SK-N-SH (cell line): ENCODE measurements around the gene SYNPR. TPM values are rescaled to one million over a fixed set of nuclear protein-coding genes. Genes with fewer than 3 reads are reported as not detected.

Source experiments
- CTCF ChIA-PET: fragments of 300-600, 350-600 bp; formaldehyde crosslinking; extraction: SDS; loops from one replicate; lab custom pipeline; 2021; lab: Yijun Ruan, JAX
- POLR2A ChIA-PET: fragments of 350-600 bp; sonication (Branson Sonifier 250); formaldehyde crosslinking; extraction: SDS; loops from one replicate; lab custom pipeline; 2020; ENCODE audit warnings: antibody characterized with exemption, inconsistent platforms; lab: Yijun Ruan, JAX
- DNase-seq: peaks from one replicate; pipeline ENCODE4 v3.0.0; 2012
- H2AFZ ChIP-seq: fragments of 200-600 bp; sonication (generic); 2 replicates; pipeline ENCODE4 v1.8.1; 2016; ENCODE audit warnings: antibody characterized with exemption, mild to moderate bottlenecking, low read depth
- H3F3A ChIP-seq: fragments of 200-600 bp; sonication (generic); replicated peaks from 2 replicates; pipeline ENCODE3; 2016; ENCODE audit warnings: antibody characterized with exemption, mild to moderate bottlenecking; ENCODE audit not compliant: insufficient read depth
- H3K27ac ChIP-seq, 2 experiments: fragments of 200-500 bp in 1 of 2; fragments of 200-600 bp in 1 of 2; sonication (Bioruptor generic) in 1 of 2; sonication (generic), shearing (Covaris generic) in 1 of 2; 2 replicates each; pipeline versions ENCODE4 v1.5.1 to v1.6.1; 2014 to 2016; ENCODE audit warnings: low read depth in 2 of 2, inconsistent platforms in 1 of 2, low read length in 1 of 2, mild to moderate bottlenecking in 1 of 2, mixed read lengths in 1 of 2
- H3K27me3 ChIP-seq: fragments of 200-600 bp; sonication (generic), shearing (Covaris generic); 2 replicates; pipeline ENCODE4 v1.6.1; 2016; ENCODE audit warnings: mixed run types; ENCODE audit not compliant: insufficient read depth
- H3K36me3 ChIP-seq, 2 experiments: fragments of 200-500 bp in 1 of 2; fragments of 200-600 bp in 1 of 2; sonication (Bioruptor generic) in 1 of 2; sonication (generic) in 1 of 2; replicated peaks in 1 of 2; 2 replicates each; pipeline versions ENCODE3 to v1.5.1; 2014 to 2016; ENCODE audit warnings: low read length in 1 of 2, mild to moderate bottlenecking in 1 of 2; ENCODE audit not compliant: insufficient read depth in 2 of 2, control insufficient read depth in 1 of 2
- H3K4me1 ChIP-seq, 2 experiments: fragments of 200-500 bp in 1 of 2; fragments of 200-600 bp in 1 of 2; sonication (Bioruptor generic) in 1 of 2; sonication (generic), shearing (Covaris generic) in 1 of 2; 2 replicates each; pipeline versions ENCODE4 v1.5.1 to v1.6.1; 2014 to 2016; ENCODE audit warnings: low read depth in 1 of 2, low read length in 1 of 2, mixed run types in 1 of 2; ENCODE audit not compliant: insufficient read depth in 2 of 2, control insufficient read depth in 1 of 2
- H3K4me2 ChIP-seq: fragments of 200-600 bp; sonication (generic), shearing (Covaris generic); 2 replicates; pipeline ENCODE4 v1.6.1; 2017; ENCODE audit warnings: mixed run types
- H3K4me3 ChIP-seq, 2 experiments: fragments of 200-500 bp in 1 of 2; fragments of 200-600 bp in 1 of 2; sonication (Bioruptor generic) in 1 of 2; sonication (generic), shearing (Covaris generic) in 1 of 2; 2 replicates each; pipeline versions ENCODE4 v1.5.1 to v1.8.1; 2014 to 2016; ENCODE audit warnings: low read depth in 2 of 2, inconsistent platforms in 1 of 2, low read length in 1 of 2, mild to moderate bottlenecking in 1 of 2, mixed read lengths in 1 of 2, moderate library complexity in 1 of 2
- H3K79me2 ChIP-seq: fragments of 200-600 bp; sonication (generic); 2 replicates; pipeline ENCODE4 v1.8.1; 2017; ENCODE audit warnings: mild to moderate bottlenecking; ENCODE audit not compliant: insufficient read depth
- H3K9ac ChIP-seq: fragments of 200-600 bp; sonication (generic); 2 replicates; pipeline ENCODE4 v1.6.1; 2017; ENCODE audit warnings: mixed run types
- H3K9me2 ChIP-seq: fragments of 200-600 bp; sonication (generic); 2 replicates; pipeline ENCODE4 v1.6.1; 2017; ENCODE audit warnings: mixed run types
- H3K9me3 ChIP-seq: fragments of 200-600 bp; sonication (generic); 2 replicates; pipeline ENCODE4 v1.6.1; 2017; ENCODE audit warnings: mixed run types, mild to moderate bottlenecking, moderate library complexity
- H4K20me1 ChIP-seq: fragments of 200-600 bp; sonication (generic); 2 replicates; pipeline ENCODE4 v1.6.1; 2017; ENCODE audit warnings: mild to moderate bottlenecking, mixed run types; ENCODE audit not compliant: insufficient read depth
- CHD2 ChIP-seq: fragments of 150-350 bp; IDR thresholded peaks from 2 replicates; pipeline ENCODE4 v1.6.1; 2018; ENCODE audit warnings: low read length; ENCODE audit not compliant: partially characterized antibody
- EP300 ChIP-seq, 2 experiments: IDR thresholded peaks; 2 replicates each; pipeline versions ENCODE4 v1.4.0 to v1.6.1; 2012; ENCODE audit warnings: borderline replicate concordance in 1 of 2, low read depth in 1 of 2, low read length in 1 of 2
- FOSL2 ChIP-seq: IDR thresholded peaks from 2 replicates; pipeline ENCODE4 v1.4.0; 2012; ENCODE audit warnings: low read depth, mild to moderate bottlenecking, moderate library complexity, borderline replicate concordance
- IRF3 ChIP-seq: fragments of 150-350 bp; IDR thresholded peaks from 2 replicates; pipeline ENCODE4 v1.6.1; 2016; ENCODE audit warnings: mild to moderate bottlenecking, low read depth, low read length
- JUND ChIP-seq: IDR thresholded peaks from 2 replicates; pipeline ENCODE4 v1.4.0; 2012
- NFIC ChIP-seq: IDR thresholded peaks from 2 replicates; pipeline ENCODE4 v1.4.0; 2012; ENCODE audit warnings: borderline replicate concordance
- RAD21 ChIP-seq: IDR thresholded peaks from 2 replicates; pipeline ENCODE4 v1.6.1; 2012; ENCODE audit warnings: mild to moderate bottlenecking, low read length
- SIN3A ChIP-seq: IDR thresholded peaks from 2 replicates; pipeline ENCODE4 v1.6.1; 2012; ENCODE audit warnings: low read depth, mild to moderate bottlenecking, low read length, moderate library complexity, borderline replicate concordance
- TCF12 ChIP-seq: IDR thresholded peaks from 2 replicates; pipeline ENCODE4 v1.4.0; 2012
- TEAD4 ChIP-seq: IDR thresholded peaks from 2 replicates; pipeline ENCODE4 v1.4.0; 2012; ENCODE audit warnings: mild to moderate bottlenecking, borderline replicate concordance; ENCODE audit not compliant: insufficient read depth
- WGBS: methylation state at CpG from one replicate; pipeline ENCODE4 v1.1.6; 2017; ENCODE audit warnings: low lambda C conversion rate; 5-methylcytosine and 5-hydroxymethylcytosine counted together
- polyA plus RNA-seq, 3 experiments: library from polyadenylated mRNA; depleted of rRNA; stranded (reverse); fragments of >200 nt; gene quantifications; 2 replicates each; pipeline ENCODE4 v1.2.3, GENCODE V29; 2012
- TF ChIP-seq, protein P1 (sequence below): IDR thresholded peaks from 2 replicates; pipeline ENCODE4 v1.6.1; 2012; ENCODE audit warnings: mild to moderate bottlenecking, low read depth, low read length, moderate library complexity
- TF ChIP-seq, protein P2 (sequence below): IDR thresholded peaks from 2 replicates; pipeline ENCODE4 v1.4.0; 2012; ENCODE audit warnings: low read depth
- TF ChIP-seq, protein P3 (sequence below): fragments of 150-350 bp; IDR thresholded peaks from 2 replicates; pipeline ENCODE4 v1.6.1; 2017; ENCODE audit warnings: antibody characterized with exemption, low read length, low read depth, borderline replicate concordance
- TF ChIP-seq, protein P4 (sequence below): IDR thresholded peaks from 2 replicates; pipeline ENCODE4; 2012

The SYNPR gene
- polyA plus RNA-seq, 1 of the 3 experiments (the other 2 are of a cell fraction): not detected

GRCh38 chr3:63654931-63655330 is 376.8 kb downstream of the SYNPR start:
- Histone ChIP-seq H3K4me3 (no peak overlapping the region), H3K27me3 (no peaks in the 10 kb centered on the region), H3K36me3 (no peaks in the 10 kb centered on the region), H3K9ac (no peak overlapping the region), H3K27ac (peak overlapping the region in 1 of 2 experiments; percentile 13; a peak in 1 of 4 replicates), H3K79me2 (no peaks in the 10 kb centered on the region), H4K20me1 (no peaks in the 10 kb centered on the region), H3F3A (no peaks in the 10 kb centered on the region), H3K9me2 (no peaks in the 10 kb centered on the region), H3K9me3 (no peaks in the 10 kb centered on the region), H3K4me2 (no peak overlapping the region), H3K4me1 (no peaks in the 10 kb centered on the region; a peak in 1 of 4 replicates), H2AFZ (no peak overlapping the region)
- ChIA-PET POLR2A (interaction anchor here (0.7 kb wide), 1 partner anchor 222 kb away, joined by 4 read pairs; no protein-coding TSS in a partner anchor), CTCF (no interaction called here)
- 57% methylated on average over 5 of the region's 5 CpGs for WGBS
- TF ChIP-seq, protein P1, sequence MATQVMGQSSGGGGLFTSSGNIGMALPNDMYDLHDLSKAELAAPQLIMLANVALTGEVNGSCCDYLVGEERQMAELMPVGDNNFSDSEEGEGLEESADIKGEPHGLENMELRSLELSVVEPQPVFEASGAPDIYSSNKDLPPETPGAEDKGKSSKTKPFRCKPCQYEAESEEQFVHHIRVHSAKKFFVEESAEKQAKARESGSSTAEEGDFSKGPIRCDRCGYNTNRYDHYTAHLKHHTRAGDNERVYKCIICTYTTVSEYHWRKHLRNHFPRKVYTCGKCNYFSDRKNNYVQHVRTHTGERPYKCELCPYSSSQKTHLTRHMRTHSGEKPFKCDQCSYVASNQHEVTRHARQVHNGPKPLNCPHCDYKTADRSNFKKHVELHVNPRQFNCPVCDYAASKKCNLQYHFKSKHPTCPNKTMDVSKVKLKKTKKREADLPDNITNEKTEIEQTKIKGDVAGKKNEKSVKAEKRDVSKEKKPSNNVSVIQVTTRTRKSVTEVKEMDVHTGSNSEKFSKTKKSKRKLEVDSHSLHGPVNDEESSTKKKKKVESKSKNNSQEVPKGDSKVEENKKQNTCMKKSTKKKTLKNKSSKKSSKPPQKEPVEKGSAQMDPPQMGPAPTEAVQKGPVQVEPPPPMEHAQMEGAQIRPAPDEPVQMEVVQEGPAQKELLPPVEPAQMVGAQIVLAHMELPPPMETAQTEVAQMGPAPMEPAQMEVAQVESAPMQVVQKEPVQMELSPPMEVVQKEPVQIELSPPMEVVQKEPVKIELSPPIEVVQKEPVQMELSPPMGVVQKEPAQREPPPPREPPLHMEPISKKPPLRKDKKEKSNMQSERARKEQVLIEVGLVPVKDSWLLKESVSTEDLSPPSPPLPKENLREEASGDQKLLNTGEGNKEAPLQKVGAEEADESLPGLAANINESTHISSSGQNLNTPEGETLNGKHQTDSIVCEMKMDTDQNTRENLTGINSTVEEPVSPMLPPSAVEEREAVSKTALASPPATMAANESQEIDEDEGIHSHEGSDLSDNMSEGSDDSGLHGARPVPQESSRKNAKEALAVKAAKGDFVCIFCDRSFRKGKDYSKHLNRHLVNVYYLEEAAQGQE: no peak
- TF ChIP-seq CHD2 (no peak), TCF12 (no peak), EP300 (IDR thresholded peaks at IDR 0.05; ENCODE audit: borderline replicate concordance in 1 of 2, low read depth in 1 of 2, low read length in 1 of 2) (no peak), IRF3 (no peak), JUND (no peak)
- TF ChIP-seq, protein P2, sequence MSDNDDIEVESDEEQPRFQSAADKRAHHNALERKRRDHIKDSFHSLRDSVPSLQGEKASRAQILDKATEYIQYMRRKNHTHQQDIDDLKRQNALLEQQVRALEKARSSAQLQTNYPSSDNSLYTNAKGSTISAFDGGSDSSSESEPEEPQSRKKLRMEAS: no peak
- no peak for DNase-seq

- Histone ChIP-seq H3K27ac (peak overlapping the region in 1 of 2 experiments; percentile 27; a peak in 1 of 4 replicates), H4K20me1 (no peaks in the 10 kb centered on the region), H3K27me3 (no peaks in the 10 kb centered on the region), H3F3A (no peaks in the 10 kb centered on the region), H3K9me2 (no peaks in the 10 kb centered on the region), H3K4me3 (no peak overlapping the region), H3K4me1 (no peaks in the 10 kb centered on the region; a peak in 1 of 4 replicates), H2AFZ (no peak overlapping the region), H3K36me3 (no peaks in the 10 kb centered on the region), H3K9ac (no peak overlapping the region), H3K79me2 (no peaks in the 10 kb centered on the region), H3K9me3 (no peaks in the 10 kb centered on the region), H3K4me2 (no peak overlapping the region)
- DNase-seq: no peak
- CTCF ChIA-PET: no interaction called here
- POLR2A ChIA-PET: no interaction called here
- WGBS: 30% methylated on average over 4 of the region's 4 CpGs
- TF ChIP-seq FOSL2: no peak
- no peak for TF ChIP-seq SIN3A
- TF ChIP-seq TCF12: peak; percentile 36
- TF ChIP-seq TEAD4: peak; percentile 35; the same call in 1 of the 2 replicates
- TF ChIP-seq, protein P3, sequence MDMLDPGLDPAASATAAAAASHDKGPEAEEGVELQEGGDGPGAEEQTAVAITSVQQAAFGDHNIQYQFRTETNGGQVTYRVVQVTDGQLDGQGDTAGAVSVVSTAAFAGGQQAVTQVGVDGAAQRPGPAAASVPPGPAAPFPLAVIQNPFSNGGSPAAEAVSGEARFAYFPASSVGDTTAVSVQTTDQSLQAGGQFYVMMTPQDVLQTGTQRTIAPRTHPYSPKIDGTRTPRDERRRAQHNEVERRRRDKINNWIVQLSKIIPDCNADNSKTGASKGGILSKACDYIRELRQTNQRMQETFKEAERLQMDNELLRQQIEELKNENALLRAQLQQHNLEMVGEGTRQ: no peak
- TF ChIP-seq JUND: peak; percentile 54; the same call in 1 of the 2 replicates
- no peak for TF ChIP-seq EP300 (IDR thresholded peaks at IDR 0.05; ENCODE audit: borderline replicate concordance in 1 of 2, low read depth in 1 of 2, low read length in 1 of 2)
- TF ChIP-seq CHD2: no peak
- TF ChIP-seq, protein P4, sequence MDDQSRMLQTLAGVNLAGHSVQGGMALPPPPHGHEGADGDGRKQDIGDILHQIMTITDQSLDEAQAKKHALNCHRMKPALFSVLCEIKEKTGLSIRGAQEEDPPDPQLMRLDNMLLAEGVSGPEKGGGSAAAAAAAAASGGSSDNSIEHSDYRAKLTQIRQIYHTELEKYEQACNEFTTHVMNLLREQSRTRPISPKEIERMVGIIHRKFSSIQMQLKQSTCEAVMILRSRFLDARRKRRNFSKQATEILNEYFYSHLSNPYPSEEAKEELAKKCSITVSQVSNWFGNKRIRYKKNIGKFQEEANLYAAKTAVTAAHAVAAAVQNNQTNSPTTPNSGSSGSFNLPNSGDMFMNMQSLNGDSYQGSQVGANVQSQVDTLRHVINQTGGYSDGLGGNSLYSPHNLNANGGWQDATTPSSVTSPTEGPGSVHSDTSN: peak; percentile 48
- TF ChIP-seq NFIC: no peak
- TF ChIP-seq RAD21: no peak
Measured at GRCh38 chr3:63655519-63655918, 377.4 kb downstream of the SYNPR start.
